Stimulated activated memory B cell treated with anti-CD40 and anti-IgM and Interleukin-4, amounts not matched to agents 10 μg/mL and 1 μg/mL and 100 μg/mL, for 72 hours (primary cell): ENCODE data around the gene PTPRT.

Experiments used
- ATAC-seq: fragments of 150-1000 bp; cut with Tn5 transposase; 2 replicates; pipeline ENCODE4 v1.10.0; 2021
- H3K27ac Mint-ChIP-seq: one replicate; pipeline ENCODE4 v1.8.0; 2022; ENCODE audit warnings: mild to moderate bottlenecking, mixed read lengths
- H3K27me3 Mint-ChIP-seq: one replicate; pipeline ENCODE4 v1.8.0; 2022; ENCODE audit warnings: mixed read lengths
- H3K36me3 Mint-ChIP-seq: one replicate; pipeline ENCODE4 v1.8.0; 2022; ENCODE audit warnings: mixed read lengths
- H3K4me1 Mint-ChIP-seq: one replicate; pipeline ENCODE4 v1.8.0; 2022; ENCODE audit warnings: mixed read lengths
- H3K4me3 Mint-ChIP-seq: one replicate; pipeline ENCODE4 v1.8.0; 2022; ENCODE audit warnings: mild to moderate bottlenecking, moderate library complexity, mixed read lengths
- H3K9me3 Mint-ChIP-seq: one replicate; pipeline ENCODE4 v1.8.0; 2022; ENCODE audit warnings: mixed read lengths

The PTPRT gene

GRCh38 chr20:43034981-43035724 lies 154.6 kb downstream of the PTPRT start:
- no peak for ATAC-seq
- Mint-ChIP-seq H3K4me1 (no peaks in the 10 kb centered on the region), H3K27ac (no peak overlapping the region), H3K9me3 (peaks cover 3% of the 10 kb centered on the region), H3K36me3 (no peaks in the 10 kb centered on the region), H3K4me3 (no peak overlapping the region), H3K27me3 (no peaks in the 10 kb centered on the region)

- Mint-ChIP-seq H3K36me3 (no peaks in the 10 kb centered on the region), H3K4me3 (no peak overlapping the region), H3K27me3 (no peaks in the 10 kb centered on the region), H3K9me3 (no peaks in the 10 kb centered on the region), H3K27ac (no peak overlapping the region), H3K4me1 (no peaks in the 10 kb centered on the region)
- ATAC-seq, result no peak
These were observed 157.2 kb downstream of the PTPRT start for GRCh38 chr20:43032459-43032858.

- Mint-ChIP-seq H3K9me3 (no peaks in the 10 kb centered on the region), H3K27ac (no peak overlapping the region), H3K36me3 (no peaks in the 10 kb centered on the region), H3K4me3 (no peak overlapping the region), H3K4me1 (no peaks in the 10 kb centered on the region), H3K27me3 (no peaks in the 10 kb centered on the region)
- no peak for ATAC-seq
These were observed 160.5 kb downstream of the PTPRT start for GRCh38 chr20:43029176-43029575.

GRCh38 chr20:43028470-43028869 lies 161.2 kb downstream of the PTPRT start:
- Mint-ChIP-seq H3K27me3 (no peaks in the 10 kb centered on the region), H3K4me3 (no peak overlapping the region), H3K36me3 (no peaks in the 10 kb centered on the region), H3K27ac (no peak overlapping the region), H3K9me3 (no peaks in the 10 kb centered on the region), H3K4me1 (no peaks in the 10 kb centered on the region)
- ATAC-seq, result no peak

GRCh38 chr20:43023836-43024235 lies 165.9 kb downstream of the PTPRT start:
- Mint-ChIP-seq H3K4me1 (no peaks in the 10 kb centered on the region), H3K9me3 (no peaks in the 10 kb centered on the region), H3K27ac (no peak overlapping the region), H3K27me3 (no peaks in the 10 kb centered on the region), H3K4me3 (no peak overlapping the region), H3K36me3 (no peaks in the 10 kb centered on the region)
- ATAC-seq, result no peak

GRCh38 chr20:43022568-43022967 lies 167.1 kb downstream of the PTPRT start:
- ATAC-seq, result no peak
- no peak overlapping the region for H3K4me3 Mint-ChIP-seq
- no peak overlapping the region for H3K27ac Mint-ChIP-seq
- H3K4me1 Mint-ChIP-seq, result no peaks in the 10 kb centered on the region
- no peaks in the 10 kb centered on the region for H3K36me3 Mint-ChIP-seq
- peaks cover 5% of the 10 kb centered on the region for H3K27me3 Mint-ChIP-seq
- H3K9me3 Mint-ChIP-seq, result no peaks in the 10 kb centered on the region

- H3K4me3 Mint-ChIP-seq, result no peak overlapping the region
- no peak overlapping the region for H3K27ac Mint-ChIP-seq
- no peak for ATAC-seq
- H3K4me1 Mint-ChIP-seq, result no peaks in the 10 kb centered on the region
- H3K36me3 Mint-ChIP-seq, result no peaks in the 10 kb centered on the region
- peaks cover 10% of the 10 kb centered on the region for H3K27me3 Mint-ChIP-seq
- H3K9me3 Mint-ChIP-seq, result peaks cover 3% of the 10 kb centered on the region
These were observed 167.6 kb downstream of the PTPRT start for GRCh38 chr20:43022081-43022480.

- Mint-ChIP-seq H3K9me3 (peaks cover 3% of the 10 kb centered on the region), H3K27ac (no peak overlapping the region), H3K36me3 (no peaks in the 10 kb centered on the region), H3K27me3 (peaks cover 11% of the 10 kb centered on the region), H3K4me3 (no peak overlapping the region), H3K4me1 (no peaks in the 10 kb centered on the region)
- ATAC-seq, result no peak
These were observed 172.3 kb downstream of the PTPRT start for GRCh38 chr20:43017241-43018030.

GRCh38 chr20:43016257-43016656 lies 173.4 kb downstream of the PTPRT start:
- Mint-ChIP-seq H3K4me3 (no peak overlapping the region), H3K36me3 (no peaks in the 10 kb centered on the region), H3K9me3 (peaks cover 3% of the 10 kb centered on the region), H3K27ac (no peak overlapping the region), H3K4me1 (no peaks in the 10 kb centered on the region), H3K27me3 (peaks cover 11% of the 10 kb centered on the region)
- no peak for ATAC-seq

- H3K36me3 Mint-ChIP-seq, result no peaks in the 10 kb centered on the region
- no peak for ATAC-seq
- H3K9me3 Mint-ChIP-seq, result peaks cover 3% of the 10 kb centered on the region
- H3K27ac Mint-ChIP-seq, result no peak overlapping the region
- H3K4me1 Mint-ChIP-seq, result no peaks in the 10 kb centered on the region
- no peak overlapping the region for H3K4me3 Mint-ChIP-seq
- H3K27me3 Mint-ChIP-seq, result peaks cover 11% of the 10 kb centered on the region
These were observed 174.1 kb downstream of the PTPRT start for GRCh38 chr20:43015566-43015965.

- no peak overlapping the region for H3K4me3 Mint-ChIP-seq
- H3K4me1 Mint-ChIP-seq, result no peaks in the 10 kb centered on the region
- ATAC-seq, result no peak
- no peaks in the 10 kb centered on the region for H3K36me3 Mint-ChIP-seq
- H3K27me3 Mint-ChIP-seq, result peaks cover 11% of the 10 kb centered on the region
- H3K9me3 Mint-ChIP-seq, result peaks cover 11% of the 10 kb centered on the region
- no peak overlapping the region for H3K27ac Mint-ChIP-seq
These were observed 175.5 kb downstream of the PTPRT start for GRCh38 chr20:43014206-43014605.

- no peaks in the 10 kb centered on the region for H3K36me3 Mint-ChIP-seq
- no peak for ATAC-seq
- no peaks in the 10 kb centered on the region for H3K27me3 Mint-ChIP-seq
- no peak overlapping the region for H3K4me3 Mint-ChIP-seq
- no peak overlapping the region for H3K27ac Mint-ChIP-seq
- H3K9me3 Mint-ChIP-seq, result peaks cover 8% of the 10 kb centered on the region
- H3K4me1 Mint-ChIP-seq, result no peaks in the 10 kb centered on the region
These were observed 178.2 kb downstream of the PTPRT start for GRCh38 chr20:43011491-43011890.

GRCh38 chr20:43009532-43009931 lies 180.2 kb downstream of the PTPRT start:
- H3K9me3 Mint-ChIP-seq, result peaks cover 8% of the 10 kb centered on the region
- no peak overlapping the region for H3K27ac Mint-ChIP-seq
- H3K27me3 Mint-ChIP-seq, result no peaks in the 10 kb centered on the region
- no peaks in the 10 kb centered on the region for H3K36me3 Mint-ChIP-seq
- no peaks in the 10 kb centered on the region for H3K4me1 Mint-ChIP-seq
- no peak overlapping the region for H3K4me3 Mint-ChIP-seq
- no peak for ATAC-seq

GRCh38 chr20:43007525-43007924 lies 182.2 kb downstream of the PTPRT start:
- peaks cover 8% of the 10 kb centered on the region for H3K9me3 Mint-ChIP-seq
- ATAC-seq, result no peak
- H3K4me3 Mint-ChIP-seq, result no peak overlapping the region
- no peaks in the 10 kb centered on the region for H3K4me1 Mint-ChIP-seq
- H3K27ac Mint-ChIP-seq, result no peak overlapping the region
- no peaks in the 10 kb centered on the region for H3K36me3 Mint-ChIP-seq
- H3K27me3 Mint-ChIP-seq, result no peaks in the 10 kb centered on the region

GRCh38 chr20:43006651-43007375 lies 182.9 kb downstream of the PTPRT start:
- Mint-ChIP-seq H3K9me3 (peaks cover 8% of the 10 kb centered on the region), H3K36me3 (no peaks in the 10 kb centered on the region), H3K4me1 (no peaks in the 10 kb centered on the region), H3K4me3 (no peak overlapping the region), H3K27ac (no peak overlapping the region), H3K27me3 (no peaks in the 10 kb centered on the region)
- ATAC-seq, result no peak
